Ascending aorta (tissue), 2 donors: ENCODE results near the gene CCDC124. TPM values are rescaled to one million over a fixed set of nuclear protein-coding genes. Genes with fewer than 3 reads are reported as not detected.
"Not testable (repeated sequence)": the region's sequence is repeated elsewhere in the genome, so short reads cannot be mapped to it uniquely, and the experiment has no call there.

Source experiments
- DNase-seq, 2 donors: peaks; one replicate each; pipeline ENCODE4 v3.0.0-alpha.2; 2019; ENCODE audit warnings: low spot score in 2 of 2
- H3K27ac ChIP-seq, 2 donors: fragments of 200-600 bp; sonication (generic); one replicate each; pipeline ENCODE4 v1.5.1; 2016 to 2017; ENCODE audit warnings: mild to moderate bottlenecking in 1 of 2
- H3K27me3 ChIP-seq: fragments of 200-600 bp; sonication (generic); one replicate; pipeline ENCODE4 v1.5.1; 2017
- H3K36me3 ChIP-seq, 2 donors: fragments of 200-600 bp; sonication (generic); one replicate each; pipeline ENCODE4 v1.5.1; 2016
- H3K4me1 ChIP-seq, 2 donors: fragments of 200-600 bp; sonication (generic); one replicate each; pipeline ENCODE4 v1.5.1; 2016 to 2017; ENCODE audit warnings: mild to moderate bottlenecking in 1 of 2
- H3K4me3 ChIP-seq, 2 donors: fragments of 200-600 bp; sonication (generic); one replicate each; pipeline ENCODE4 v1.5.1; 2016 to 2017; ENCODE audit warnings: mild to moderate bottlenecking in 1 of 2
- H3K9me3 ChIP-seq, 2 donors: fragments of 200-600 bp; sonication (generic); one replicate each; pipeline ENCODE4 v1.5.1; 2016
- CTCF ChIP-seq, 3 experiments: fragments of 200-600 bp in 2 of 3; fragments of 450-650 bp in 1 of 3; sonication (generic) in 2 of 3; IDR thresholded peaks; one replicate each; pipeline ENCODE4 v1.5.1; 2016 to 2019; ENCODE audit warnings: antibody characterized with exemption in 3 of 3, mild to moderate bottlenecking in 1 of 3, moderate library complexity in 1 of 3
- intact Hi-C: fragments of 100-400 bp; cut with DNase I; formaldehyde crosslinking; loops from one replicate; pipeline ENCODE4 v1.15.1; 2023
- total RNA-seq: library from RNA; depleted of rRNA; stranded (reverse); fragments of >200 nt; gene quantifications from one replicate; pipeline ENCODE4 v1.1.0, GENCODE V29; 2016

Gene CCDC124, protein sequence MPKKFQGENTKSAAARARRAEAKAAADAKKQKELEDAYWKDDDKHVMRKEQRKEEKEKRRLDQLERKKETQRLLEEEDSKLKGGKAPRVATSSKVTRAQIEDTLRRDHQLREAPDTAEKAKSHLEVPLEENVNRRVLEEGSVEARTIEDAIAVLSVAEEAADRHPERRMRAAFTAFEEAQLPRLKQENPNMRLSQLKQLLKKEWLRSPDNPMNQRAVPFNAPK
- 43.3 TPM for total RNA-seq

GRCh38 chr19:17932485-17933338 lies at the start of gene CCDC124:
Gene CCDC124 (plus strand): TSS chr19:17933015. CDS start chr19:17936421, 3,406 bp downstream.
- no peaks in the 10 kb centered on the region for H3K9me3 ChIP-seq
- intact Hi-C loops = loop anchor here (1.0 kb wide), 2 partner anchors 15 to 73 kb away; partner anchors contain the start of gene RPL18A
- H3K4me1 ChIP-seq = peaks cover 5 to 7% of the 10 kb centered on the region in 2 donors
- DNase-seq = peak; percentile 59 to 93
- peak within 1 kb of the TSS; percentile 67 to 84 for H3K27ac ChIP-seq
- peaks cover 12 to 16% of the 10 kb centered on the region in 2 donors for H3K36me3 ChIP-seq
- H3K4me3 ChIP-seq = peak within 1 kb of the TSS; percentile 60 to 71
- TF ChIP-seq CTCF (IDR thresholded peaks at IDR 0.05) = peak; percentile 55 to 77 (median 65)
- no peaks in the 10 kb centered on the region for H3K27me3 ChIP-seq

DNA sequence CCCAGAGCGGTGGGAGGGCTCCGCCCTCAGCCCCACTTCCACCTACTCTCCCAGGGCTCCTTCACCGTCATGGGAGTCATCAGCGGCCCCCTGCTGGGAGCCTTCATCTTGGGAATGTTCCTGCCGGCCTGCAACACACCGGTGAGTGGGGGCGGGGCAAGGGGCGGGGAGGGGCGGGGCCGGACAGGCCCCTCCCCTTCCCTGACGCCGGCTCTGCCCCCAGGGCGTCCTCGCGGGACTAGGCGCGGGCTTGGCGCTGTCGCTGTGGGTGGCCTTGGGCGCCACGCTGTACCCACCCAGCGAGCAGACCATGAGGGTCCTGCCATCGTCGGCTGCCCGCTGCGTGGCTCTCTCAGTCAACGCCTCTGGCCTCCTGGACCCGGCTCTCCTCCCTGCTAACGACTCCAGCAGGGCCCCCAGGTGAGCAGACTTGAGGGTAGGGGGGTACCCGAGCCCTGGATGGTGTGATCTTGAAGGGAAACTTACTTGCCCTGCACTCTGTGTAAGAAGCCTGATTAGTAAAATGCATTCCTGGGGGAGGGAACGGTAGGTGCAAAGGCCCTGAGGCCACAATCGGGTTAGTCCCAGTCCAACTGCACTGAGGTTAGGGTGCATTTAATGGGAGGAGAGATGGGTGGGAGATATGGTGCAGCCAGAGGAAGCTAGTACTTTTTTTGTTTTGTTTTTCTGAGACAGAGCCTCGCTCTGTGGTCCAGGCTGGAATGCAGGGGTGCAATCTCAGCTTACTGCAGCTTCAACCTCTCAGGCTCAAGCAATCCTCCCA lies 49.0 kb upstream of the CCDC124 start:
- intact Hi-C loops = no loop called here
- no peak for TF ChIP-seq CTCF (IDR thresholded peaks at IDR 0.05)
- no peaks in the 10 kb centered on the region for H3K36me3 ChIP-seq
- H3K4me1 ChIP-seq = no peaks in the 10 kb centered on the region
- no peak overlapping the region for H3K4me3 ChIP-seq
- no peaks in the 10 kb centered on the region for H3K27me3 ChIP-seq
- no peaks in the 10 kb centered on the region for H3K9me3 ChIP-seq
- DNase-seq = no peak
- H3K27ac ChIP-seq = no peak overlapping the region

GRCh38 chr19:17886515-17886914 lies 46.3 kb upstream of the CCDC124 start:
- no peaks in the 10 kb centered on the region for H3K4me1 ChIP-seq
- H3K4me3 ChIP-seq = no peak overlapping the region
- H3K27me3 ChIP-seq = no peaks in the 10 kb centered on the region
- DNase-seq = no peak
- H3K27ac ChIP-seq = no peak overlapping the region
- TF ChIP-seq CTCF (IDR thresholded peaks at IDR 0.05) = no peak
- H3K36me3 ChIP-seq = no peaks in the 10 kb centered on the region
- no peaks in the 10 kb centered on the region for H3K9me3 ChIP-seq
- intact Hi-C loops = no loop called here

GRCh38 chr19:17887221-17887620 lies 45.6 kb upstream of the CCDC124 start:
- intact Hi-C loops = not testable (repeated sequence)

DNA sequence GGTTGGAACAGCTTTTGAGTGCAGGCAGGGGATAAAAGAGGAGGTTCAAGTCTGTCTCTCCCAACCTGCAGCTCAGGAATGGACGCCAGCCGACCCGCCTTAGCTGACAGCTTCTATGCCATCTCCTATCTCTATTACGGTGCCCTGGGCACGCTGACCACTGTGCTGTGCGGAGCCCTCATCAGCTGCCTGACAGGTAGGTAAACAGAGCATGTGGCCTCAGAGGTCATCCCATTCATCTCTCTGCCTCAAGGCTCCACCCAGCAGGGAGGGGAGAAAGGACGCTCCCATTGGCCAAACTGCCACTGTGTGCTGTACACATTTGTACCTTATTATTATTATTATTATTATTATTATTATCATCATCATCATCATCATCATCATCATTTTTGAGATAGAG lies 44.6 kb upstream of the CCDC124 start:
- H3K4me1 ChIP-seq = no peaks in the 10 kb centered on the region
- no peak for DNase-seq
- no peak overlapping the region for H3K4me3 ChIP-seq
- H3K27me3 ChIP-seq = no peaks in the 10 kb centered on the region
- H3K27ac ChIP-seq = no peak overlapping the region
- no peaks in the 10 kb centered on the region for H3K36me3 ChIP-seq
- intact Hi-C loops = no loop called here
- H3K9me3 ChIP-seq = no peaks in the 10 kb centered on the region
- no peak for TF ChIP-seq CTCF (IDR thresholded peaks at IDR 0.05)

More at GRCh38 chr19:17887221-17887620, 45.6 kb upstream of the CCDC124 start:
- not testable (repeated sequence) for H3K27ac ChIP-seq, H3K9me3 ChIP-seq, H3K36me3 ChIP-seq, H3K4me3 ChIP-seq, DNase-seq, H3K4me1 ChIP-seq, H3K27me3 ChIP-seq
